Epithelial cell of prostate (primary cell): ENCODE measurements around the gene SCNN1G.
"Not testable (repeated sequence)": the region's sequence is repeated elsewhere in the genome, so short reads cannot be mapped to it uniquely, and the experiment has no call there.

ENCODE experiments used
- DNase-seq: peaks from one replicate; pipeline ENCODE4 v3.0.0-alpha.2; 2011; ENCODE audit warnings: low read depth, low spot score
- H3K27ac ChIP-seq: fragments of 450-650 bp; 2 replicates; pipeline ENCODE4 v1.5.1; 2017; ENCODE audit warnings: mild to moderate bottlenecking

SCNN1G gene, protein sequence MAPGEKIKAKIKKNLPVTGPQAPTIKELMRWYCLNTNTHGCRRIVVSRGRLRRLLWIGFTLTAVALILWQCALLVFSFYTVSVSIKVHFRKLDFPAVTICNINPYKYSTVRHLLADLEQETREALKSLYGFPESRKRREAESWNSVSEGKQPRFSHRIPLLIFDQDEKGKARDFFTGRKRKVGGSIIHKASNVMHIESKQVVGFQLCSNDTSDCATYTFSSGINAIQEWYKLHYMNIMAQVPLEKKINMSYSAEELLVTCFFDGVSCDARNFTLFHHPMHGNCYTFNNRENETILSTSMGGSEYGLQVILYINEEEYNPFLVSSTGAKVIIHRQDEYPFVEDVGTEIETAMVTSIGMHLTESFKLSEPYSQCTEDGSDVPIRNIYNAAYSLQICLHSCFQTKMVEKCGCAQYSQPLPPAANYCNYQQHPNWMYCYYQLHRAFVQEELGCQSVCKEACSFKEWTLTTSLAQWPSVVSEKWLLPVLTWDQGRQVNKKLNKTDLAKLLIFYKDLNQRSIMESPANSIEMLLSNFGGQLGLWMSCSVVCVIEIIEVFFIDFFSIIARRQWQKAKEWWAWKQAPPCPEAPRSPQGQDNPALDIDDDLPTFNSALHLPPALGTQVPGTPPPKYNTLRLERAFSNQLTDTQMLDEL

GRCh38 chr16:23182679-23183542 is at the start of gene SCNN1G:
TSS of gene SCNN1G (plus strand) at chr16:23182745. CDS start at chr16:23186272, 3,527 bp downstream.
- H3K27ac ChIP-seq = no peak within 1 kb of the TSS
- DNase-seq = no peak

GRCh38 chr16:23132775-23133463 is 49.6 kb upstream of the SCNN1G start:
- H3K27ac ChIP-seq = no peak overlapping the region
- no peak for DNase-seq

DNA sequence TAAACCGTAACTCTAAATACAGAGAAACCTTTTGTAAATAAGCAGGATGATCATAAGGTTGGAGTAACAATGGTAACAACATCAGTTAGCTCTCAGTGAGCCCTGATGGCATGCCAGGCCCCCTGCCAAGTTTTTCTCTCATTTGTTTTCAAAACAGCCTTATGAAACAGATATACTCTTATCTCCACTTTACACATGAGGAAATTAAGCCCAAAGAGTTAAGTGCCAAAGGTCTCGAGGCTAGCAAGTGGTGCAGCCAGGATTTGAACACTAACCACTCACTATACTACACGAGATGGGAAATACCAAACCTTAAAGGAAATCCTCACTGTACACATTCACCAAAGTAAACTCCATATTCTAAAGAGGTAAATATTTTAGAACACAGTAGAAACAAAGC is 48.3 kb upstream of the SCNN1G start:
- no peak overlapping the region for H3K27ac ChIP-seq
- no peak for DNase-seq

DNA sequence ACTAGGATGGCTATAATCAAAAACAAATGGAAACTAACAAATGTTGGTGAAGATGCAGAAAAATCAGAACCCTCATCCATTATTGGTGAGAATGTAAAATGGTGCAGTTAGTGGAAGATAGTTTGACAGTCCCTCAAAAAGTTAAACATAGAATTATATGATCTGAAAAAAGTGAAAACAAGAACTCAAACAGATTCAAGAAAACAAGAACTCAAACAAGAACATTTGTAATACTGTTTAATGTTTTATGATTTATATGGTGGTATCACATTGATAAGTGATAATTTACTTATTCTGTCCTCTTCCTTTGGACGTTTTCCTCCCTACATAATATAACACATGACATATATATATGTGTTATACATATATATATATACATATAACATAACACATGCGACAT is 45.3 kb upstream of the SCNN1G start:
- DNase-seq = no peak
- H3K27ac ChIP-seq = no peak overlapping the region

- DNase-seq = no peak
- H3K27ac ChIP-seq = no peak overlapping the region
Measured at GRCh38 chr16:23137818-23138217, 44.7 kb upstream of the SCNN1G start.

DNA sequence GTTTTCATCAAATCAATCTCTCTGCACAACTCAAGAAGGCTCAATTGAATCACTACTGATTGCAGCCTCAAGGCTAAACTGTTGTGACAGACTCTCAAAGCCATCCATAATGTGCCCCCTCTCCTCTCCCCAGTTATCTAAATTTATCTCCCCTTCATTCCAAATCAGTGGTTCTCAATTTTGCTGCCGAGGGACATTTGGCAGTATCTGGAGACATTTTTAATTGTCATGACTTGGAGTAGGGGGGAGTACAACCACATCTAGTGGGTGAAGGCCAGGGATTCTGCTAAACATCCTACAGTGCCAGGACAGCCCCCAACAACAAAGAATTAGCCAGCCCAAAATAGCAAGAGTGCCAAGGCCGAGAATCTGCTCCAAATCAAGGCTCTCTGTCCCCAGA is 42.4 kb upstream of the SCNN1G start:
- no peak overlapping the region for H3K27ac ChIP-seq
- DNase-seq = no peak

GRCh38 chr16:23141033-23141432 is 41.5 kb upstream of the SCNN1G start:
- no peak for DNase-seq
- H3K27ac ChIP-seq = peak overlapping the region; percentile 60

DNA sequence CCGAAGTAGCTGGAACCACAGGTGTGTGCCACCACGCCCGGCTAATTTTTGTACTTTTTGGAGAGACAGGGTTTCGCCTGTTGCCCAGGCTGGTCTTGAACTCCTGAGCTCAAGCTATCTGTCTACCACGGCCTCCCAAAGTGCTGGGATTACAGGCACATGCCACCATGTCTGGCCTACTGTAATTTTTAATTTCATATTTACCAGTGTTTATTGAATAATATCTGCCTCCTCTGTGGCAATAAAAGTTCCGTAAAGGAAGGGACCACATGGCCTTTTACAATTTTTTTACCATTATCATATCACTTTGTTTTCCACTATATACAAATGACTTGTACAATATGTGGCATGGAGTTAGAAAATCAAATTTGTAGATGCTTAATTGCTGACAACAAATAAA is 41.0 kb upstream of the SCNN1G start:
- H3K27ac ChIP-seq = peak overlapping the region; percentile 60
- DNase-seq = no peak

- peak; percentile 74 for DNase-seq
- peak overlapping the region; percentile 60 for H3K27ac ChIP-seq
Measured at GRCh38 chr16:23141959-23142740, 40.4 kb upstream of the SCNN1G start.

DNA sequence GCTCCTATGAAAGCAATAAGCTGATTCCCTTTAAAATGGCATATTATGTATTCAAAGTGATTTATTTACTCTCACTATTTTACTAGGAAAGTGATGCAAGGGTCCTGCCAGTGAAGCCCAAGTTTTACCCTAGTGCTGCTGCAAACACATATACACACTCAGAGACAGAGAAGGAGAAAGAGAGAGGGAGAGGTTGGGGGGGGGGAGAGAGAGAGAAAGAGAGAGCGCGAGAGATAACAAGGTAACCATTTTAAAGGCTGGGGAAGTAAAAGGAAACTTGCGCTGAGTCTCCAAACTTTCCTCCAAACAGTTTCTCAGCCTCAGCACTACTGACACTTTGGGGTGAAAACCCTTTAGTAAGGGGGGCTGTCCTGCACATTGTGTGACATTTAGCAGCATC is 39.2 kb upstream of the SCNN1G start:
- H3K27ac ChIP-seq = peak overlapping the region; percentile 60
- DNase-seq = no peak

DNA sequence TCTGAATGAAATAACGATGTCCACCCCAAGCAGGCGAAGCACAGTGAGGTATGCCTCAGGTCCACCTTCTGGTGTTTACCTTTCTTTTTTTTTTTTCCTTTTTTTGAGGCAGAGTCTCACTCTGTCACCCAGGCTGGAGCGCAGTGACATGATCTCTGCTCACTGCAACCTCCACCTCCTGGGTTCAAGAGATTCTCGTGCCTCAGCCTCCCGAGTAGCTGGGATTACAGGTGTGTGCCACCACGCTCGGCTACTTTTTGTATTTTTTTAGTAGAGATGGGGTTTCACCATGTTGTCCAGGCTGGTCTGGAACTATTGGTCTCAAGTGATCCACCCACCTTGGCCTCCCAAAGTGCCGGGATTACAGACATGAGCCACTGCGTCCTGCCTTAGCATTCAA is 38.2 kb upstream of the SCNN1G start:
- peak overlapping the region; percentile 86 for H3K27ac ChIP-seq
- not testable (repeated sequence) for DNase-seq

DNA sequence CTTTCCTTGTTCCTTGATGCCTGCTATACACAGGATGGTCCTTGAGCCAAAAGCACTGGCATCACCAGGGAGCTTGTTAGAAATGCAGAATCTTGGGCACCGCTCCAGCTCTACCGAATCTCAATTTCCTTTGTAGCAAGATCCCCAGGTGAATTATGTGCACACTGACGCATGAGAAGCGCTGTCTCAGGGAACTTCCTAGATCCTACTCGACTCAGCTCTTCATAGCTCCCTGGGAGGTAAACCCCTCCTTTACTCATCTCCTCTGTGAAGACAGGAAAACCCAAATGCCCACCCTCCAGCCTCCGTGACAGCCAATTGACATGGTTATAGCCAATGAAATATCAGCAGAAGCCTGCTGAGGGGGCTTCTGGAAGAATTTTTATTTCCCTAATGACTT is 37.4 kb upstream of the SCNN1G start:
- H3K27ac ChIP-seq = peak overlapping the region; percentile 86
- peak; percentile 54 for DNase-seq

- peak; percentile 70 for DNase-seq
- H3K27ac ChIP-seq = peak overlapping the region; percentile 86
Measured at GRCh38 chr16:23145608-23146007, 36.9 kb upstream of the SCNN1G start.

DNA sequence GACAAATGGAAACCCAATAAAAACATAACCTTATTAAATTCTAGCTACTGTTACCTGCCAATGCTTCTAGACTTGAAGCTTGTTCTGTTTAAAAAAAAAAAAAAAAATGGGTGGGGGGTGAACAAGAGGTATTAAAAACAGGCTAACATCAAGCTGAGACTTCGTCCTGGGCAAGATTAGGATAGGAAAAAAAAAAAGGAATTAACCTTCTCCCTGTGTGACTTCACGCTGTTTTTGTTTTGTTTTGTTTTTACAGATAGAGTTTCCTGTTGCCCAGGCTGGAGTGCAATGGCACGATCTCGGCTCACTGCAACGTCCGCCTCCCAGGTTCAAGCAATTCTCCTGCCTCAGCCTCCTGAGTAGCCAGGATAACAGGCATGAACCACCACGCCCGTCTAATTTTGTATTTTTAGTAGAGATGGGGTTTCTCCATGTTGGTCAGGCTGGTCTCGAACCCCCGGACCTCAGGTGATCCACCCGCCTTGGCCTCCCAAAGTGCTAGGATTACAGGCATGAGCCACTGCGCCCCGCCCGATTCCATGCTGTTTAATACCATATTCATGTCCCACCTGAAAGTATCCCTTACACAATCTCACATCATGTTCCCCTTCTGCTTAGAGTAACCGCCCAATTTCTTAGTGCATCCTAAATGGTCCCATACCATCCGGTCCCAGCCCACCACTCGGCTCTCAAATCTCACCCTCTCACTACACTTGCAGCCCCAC is 35.5 kb upstream of the SCNN1G start:
- peak overlapping the region; percentile 86 for H3K27ac ChIP-seq
- no peak for DNase-seq

- DNase-seq = no peak
- H3K27ac ChIP-seq = peak overlapping the region; percentile 86
Measured at GRCh38 chr16:23147666-23148065, 34.9 kb upstream of the SCNN1G start.

GRCh38 chr16:23148166-23148512 is 34.4 kb upstream of the SCNN1G start:
- peak overlapping the region; percentile 86 for H3K27ac ChIP-seq
- DNase-seq = no peak

DNA sequence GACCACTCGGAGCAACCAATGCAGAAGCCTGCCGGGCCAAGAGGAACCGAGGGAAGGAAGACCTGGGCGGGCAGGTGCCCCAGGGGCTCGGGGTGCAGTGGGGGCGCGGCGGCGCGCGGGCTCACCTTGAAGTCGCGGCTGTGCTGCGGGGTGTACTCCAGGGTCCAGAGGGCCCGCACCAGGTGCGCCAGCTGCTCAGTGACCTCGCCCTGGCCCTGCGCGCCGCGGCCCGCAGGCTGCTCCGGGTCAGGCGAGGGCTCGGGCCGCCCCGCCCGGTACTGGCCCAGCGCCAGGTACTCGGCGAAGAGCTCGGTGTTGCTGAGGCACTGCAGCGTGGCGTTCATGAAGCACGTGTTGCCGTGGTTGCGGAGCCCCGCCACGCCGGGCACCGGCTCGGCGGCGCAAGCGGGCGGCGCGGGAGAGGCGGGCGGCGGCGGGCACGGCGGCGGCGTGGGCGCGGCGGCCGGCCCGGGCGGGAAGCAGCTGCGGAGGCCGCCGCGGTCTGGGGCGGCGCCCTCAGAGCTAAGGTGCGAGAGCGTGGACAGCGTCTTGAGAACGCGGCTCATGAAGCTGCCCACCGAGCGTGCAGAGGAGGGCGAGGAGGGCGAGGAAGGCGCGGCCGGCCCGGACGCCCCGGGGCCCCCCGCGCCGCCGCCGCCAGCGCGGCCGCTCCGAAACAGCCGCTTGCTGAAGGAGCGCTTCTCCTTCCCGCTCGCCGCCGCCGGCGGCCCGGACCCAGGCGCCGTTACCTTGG is 33.9 kb upstream of the SCNN1G start:
- peak overlapping the region; percentile 86 for H3K27ac ChIP-seq
- DNase-seq = no peak
